Erythroblast (primary cell): ENCODE data around the gene KLF4.

ENCODE experiments used
- GATA1 ChIP-seq: IDR thresholded peaks from 2 replicates; pipeline ENCODE4 v1.6.1; 2011; ENCODE audit warnings: low read depth, mild to moderate bottlenecking, control low read depth, low read length, moderate library complexity
- POLR2A ChIP-seq: IDR thresholded peaks from 2 replicates; pipeline ENCODE4 v1.6.1; 2011; ENCODE audit warnings: mild to moderate bottlenecking, low read length

DNA sequence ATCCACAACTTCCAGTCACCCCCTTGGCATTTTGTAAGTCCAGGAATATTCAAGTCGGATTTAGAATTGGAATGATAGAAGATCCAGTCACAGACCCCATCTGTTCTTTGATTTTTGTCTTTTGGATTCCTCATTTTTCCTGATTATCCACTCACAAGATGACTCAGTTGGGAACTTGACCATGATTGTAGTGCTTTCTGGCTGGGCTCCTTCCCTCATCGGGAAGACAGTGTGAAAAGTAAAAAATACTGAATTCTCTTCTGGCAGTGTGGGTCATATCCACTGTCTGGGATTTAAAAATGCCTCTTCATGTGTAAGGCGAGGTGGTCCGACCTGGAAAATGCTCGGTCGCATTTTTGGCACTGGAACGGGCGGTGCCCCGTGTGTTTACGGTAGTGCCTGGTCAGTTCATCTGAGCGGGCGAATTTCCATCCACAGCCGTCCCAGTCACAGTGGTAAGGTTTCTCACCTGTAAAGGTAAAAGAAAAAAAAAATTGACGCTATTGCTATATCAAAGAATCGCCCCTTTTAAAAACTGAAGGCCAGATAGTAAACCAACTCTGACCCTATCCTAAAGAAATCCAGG is 4.0 kb downstream of the KLF4 start:
- TF ChIP-seq POLR2A (no peak), GATA1 (no peak)
